Bronchial epithelial cell (primary cell): ENCODE measurements around the gene ZNF543. TPM values are rescaled to one million over a fixed set of nuclear protein-coding genes. Genes with fewer than 3 reads are reported as not detected.

Experiments used
- DNase-seq: peaks from one replicate; pipeline ENCODE4 v3.0.0-alpha.2; 2010; ENCODE audit warnings: low read depth
- FAIRE-seq: peaks from 2 replicates; lab custom pipeline; 2011; peaks lifted over from hg19 to GRCh38; lab: Jason Lieb, UNC
- H3K27me3 ChIP-seq: 2 replicates; pipeline ENCODE4 v1.5.1; 2011; ENCODE audit warnings: low read length; ENCODE audit not compliant: control insufficient read depth, insufficient read depth
- H3K36me3 ChIP-seq: 2 replicates; pipeline ENCODE4 v1.5.1; 2011; ENCODE audit warnings: low read length; ENCODE audit not compliant: control insufficient read depth, insufficient read depth
- H3K4me3 ChIP-seq: 2 replicates; pipeline ENCODE4 v1.5.1; 2011; ENCODE audit warnings: mild to moderate bottlenecking, low read depth, low read length, control low read depth
- CTCF ChIP-seq: IDR thresholded peaks from 2 replicates; pipeline ENCODE4 v1.5.1; 2011; ENCODE audit warnings: mild to moderate bottlenecking, moderate library complexity, low read length, control low read depth, inconsistent platforms; ENCODE audit not compliant: insufficient read depth, severe bottlenecking
- total RNA-seq: library from RNA; depleted of rRNA; stranded (reverse); fragments of >200 nt; gene quantifications from 2 replicates; pipeline ENCODE4 v1.2.1, GENCODE V29; 2014

ZNF543 gene
- total RNA-seq, 1 donor from 2014 or later: 13.2 TPM

GRCh38 chr19:57376151-57376550 is 55.9 kb downstream of the ZNF543 start:
- FAIRE-seq (no peak), DNase-seq (no peak)
- H3K4me3 ChIP-seq: no peak overlapping the region
- TF ChIP-seq CTCF: no peak
- H3K36me3 ChIP-seq: peaks cover 8% of the 10 kb centered on the region
- H3K27me3 ChIP-seq: no peaks in the 10 kb centered on the region

- no peak for DNase-seq
- peaks cover 4% of the 10 kb centered on the region for H3K36me3 ChIP-seq
These were observed 57.4 kb downstream of the ZNF543 start for GRCh38 chr19:57377498-57378146.

More at GRCh38 chr19:57377498-57378146, 57.4 kb downstream of the ZNF543 start:
- H3K27me3 ChIP-seq: no peaks in the 10 kb centered on the region
- H3K4me3 ChIP-seq: no peak overlapping the region
- no peak for FAIRE-seq
- TF ChIP-seq CTCF: no peak

Other genes with a start within 250 kb of the ZNF543 start
- gene USP29, start 200.5 kb upstream of the ZNF543 start, total RNA-seq: not detected in 2 replicates
- gene ZIM3, start 175.3 kb upstream of the ZNF543 start, total RNA-seq: not detected in 2 replicates
- gene DUXA, start 153.0 kb upstream of the ZNF543 start, total RNA-seq: not detected in 2 replicates
- gene ZNF264, start 129.0 kb upstream of the ZNF543 start, total RNA-seq: 43.1 and 46.1 TPM in 2 replicates
- 1.3 and 1.6 TPM in 2 replicates for gene AURKC, start 89.4 kb upstream of the ZNF543 start, total RNA-seq
- 21.9 and 27.9 TPM in 2 replicates for gene ZNF805, start 79.8 kb upstream of the ZNF543 start, total RNA-seq
- gene ZNF460, start 40.0 kb upstream of the ZNF543 start, total RNA-seq: 126 and 131 TPM in 2 replicates
- gene ZNF304, start 30.8 kb downstream of the ZNF543 start, total RNA-seq: 12.7 and 13.7 TPM in 2 replicates
- 13.7 and 16.5 TPM in 2 replicates for gene TRAPPC2B, start 43.1 kb downstream of the ZNF543 start, total RNA-seq
- gene ZNF547, start 43.1 kb downstream of the ZNF543 start, total RNA-seq: 3.6 and 3.9 TPM in 2 replicates
- gene ZNF548, start 69.4 kb downstream of the ZNF543 start, total RNA-seq: 30.1 and 31.9 TPM in 2 replicates
- 9.0 and 11.3 TPM in 2 replicates for gene ZNF17, start 90.7 kb downstream of the ZNF543 start, total RNA-seq
- gene ZNF749, start 114.9 kb downstream of the ZNF543 start, total RNA-seq: 18.4 and 23.2 TPM in 2 replicates
- gene VN1R1, start 136.7 kb downstream of the ZNF543 start, total RNA-seq: 0.53 and 1.2 TPM in 2 replicates
- 11.8 and 24.3 TPM in 2 replicates for gene ZNF772, start 157.1 kb downstream of the ZNF543 start, total RNA-seq
- 17.6 and 33.8 TPM in 2 replicates for gene ZNF419, start 167.3 kb downstream of the ZNF543 start, total RNA-seq
- 20.5 and 31.7 TPM in 2 replicates for gene ZNF773, start 179.5 kb downstream of the ZNF543 start, total RNA-seq
- gene ZNF549, start 206.9 kb downstream of the ZNF543 start, total RNA-seq: 6.9 and 7.6 TPM in 2 replicates
- 6.3 and 9.7 TPM in 2 replicates for gene ZNF550, start 239.4 kb downstream of the ZNF543 start, total RNA-seq